PC-9 (cell line): ENCODE data around the gene CHMP4B. TPM values are rescaled to one million over a fixed set of nuclear protein-coding genes. Genes with fewer than 3 reads are reported as not detected.

ENCODE experiments used
- BruUV-seq: library from RNA; stranded (reverse); fragments of 400-500 nt; replicated peaks from 2 replicates; lab custom pipeline; 2021; lab: Mats Ljungman, UMichigan
- CTCF ChIA-PET: fragments of 300-600 bp; sonication (Branson Sonifier 250); formaldehyde crosslinking; loops from one replicate; lab custom pipeline; 2022; ENCODE audit warnings: antibody characterized with exemption; lab: Charles Lee
- POLR2A ChIA-PET: fragments of 300-600 bp; sonication (Branson Sonifier 250); formaldehyde crosslinking; loops from one replicate; lab custom pipeline; 2022; ENCODE audit warnings: antibody characterized with exemption; ENCODE audit not compliant: unreplicated experiment; lab: Charles Lee
- DNase-seq, 2 experiments: peaks; one replicate each; pipeline versions ENCODE4 v3.0.0 to v3.0.0-alpha.2; 2015 to 2022; ENCODE audit warnings: mixed read lengths in 1 of 2
- H2AFZ ChIP-seq: fragments of 200-600 bp; sonication (generic); 2 replicates; pipeline ENCODE4 v1.8.1; 2017; ENCODE audit warnings: antibody characterized with exemption
- H3F3A ChIP-seq: fragments of 200-600 bp; sonication (generic); 2 replicates; pipeline ENCODE4 v1.8.1; 2017; ENCODE audit warnings: antibody characterized with exemption, mild to moderate bottlenecking, low read depth; ENCODE audit not compliant: insufficient read depth
- H3K27ac ChIP-seq: fragments of 200-600 bp; sonication (generic); 2 replicates; pipeline ENCODE4 v1.6.1; 2016; ENCODE audit warnings: mixed run types
- H3K27me3 ChIP-seq: fragments of 200-600 bp; sonication (generic); 2 replicates; pipeline ENCODE4 v1.6.1; 2016; ENCODE audit warnings: low read depth, mixed run types; ENCODE audit not compliant: insufficient read depth
- H3K36me3 ChIP-seq: fragments of 200-600 bp; sonication (generic); 2 replicates; pipeline ENCODE4 v1.6.1; 2016; ENCODE audit warnings: low read depth, mixed run types
- H3K4me1 ChIP-seq: fragments of 200-600 bp; sonication (generic); replicated peaks from 2 replicates; pipeline ENCODE4 v1.6.1; 2016; ENCODE audit warnings: mixed run types; ENCODE audit not compliant: insufficient read depth
- H3K4me2 ChIP-seq: fragments of 200-600 bp; sonication (generic); 2 replicates; pipeline ENCODE4 v1.6.1; 2017; ENCODE audit warnings: mixed run types
- H3K4me3 ChIP-seq: fragments of 200-600 bp; sonication (generic); 2 replicates; pipeline ENCODE4 v1.6.1; 2016; ENCODE audit warnings: mixed run types
- H3K79me2 ChIP-seq: fragments of 200-600 bp; sonication (generic); 2 replicates; pipeline ENCODE4 v1.6.1; 2017; ENCODE audit warnings: low read depth, mixed run types
- H3K9me2 ChIP-seq: fragments of 200-600 bp; sonication (generic); 2 replicates; pipeline ENCODE4 v1.8.1; 2017; ENCODE audit warnings: mild to moderate bottlenecking; ENCODE audit not compliant: insufficient read depth
- H3K9me3 ChIP-seq: fragments of 200-600 bp; sonication (generic); 2 replicates; pipeline ENCODE4 v1.8.1; 2016; ENCODE audit warnings: low read depth; ENCODE audit not compliant: insufficient read depth
- H4K20me1 ChIP-seq: fragments of 200-600 bp; sonication (generic); 2 replicates; pipeline ENCODE4 v1.8.1; 2017; ENCODE audit not compliant: insufficient read depth
- EZH2 ChIP-seq: fragments of 200-600 bp; sonication (generic); IDR thresholded peaks from 2 replicates; pipeline ENCODE4 v1.8.0; 2017; ENCODE audit warnings: antibody characterized with exemption, low read depth
- intact Hi-C: fragments of 100-400 bp; cut with micrococcal nuclease; formaldehyde crosslinking; loops from one replicate; pipeline ENCODE4 v1.10.0; 2022; ENCODE audit not compliant: unreplicated experiment
- total RNA-seq: library from RNA; stranded (reverse); gene quantifications from 2 replicates; pipeline ENCODE4 v1.2.3, GENCODE V29; 2021
- TF ChIP-seq, protein P1 (sequence below): fragments of 200-600 bp; sonication (generic); conservative IDR thresholded peaks from 2 replicates; pipeline ENCODE4 v1.6.1; 2017; ENCODE audit warnings: mixed run types, antibody characterized with exemption, mild to moderate bottlenecking, moderate library complexity

Gene CHMP4B
- total RNA-seq, 1 experiment from 2014 or later = 180 TPM

GRCh38 chr20:33828326-33828844 lies 17.2 kb downstream of the CHMP4B start:
- TF ChIP-seq EZH2 = no peak
- TF ChIP-seq, protein P1, sequence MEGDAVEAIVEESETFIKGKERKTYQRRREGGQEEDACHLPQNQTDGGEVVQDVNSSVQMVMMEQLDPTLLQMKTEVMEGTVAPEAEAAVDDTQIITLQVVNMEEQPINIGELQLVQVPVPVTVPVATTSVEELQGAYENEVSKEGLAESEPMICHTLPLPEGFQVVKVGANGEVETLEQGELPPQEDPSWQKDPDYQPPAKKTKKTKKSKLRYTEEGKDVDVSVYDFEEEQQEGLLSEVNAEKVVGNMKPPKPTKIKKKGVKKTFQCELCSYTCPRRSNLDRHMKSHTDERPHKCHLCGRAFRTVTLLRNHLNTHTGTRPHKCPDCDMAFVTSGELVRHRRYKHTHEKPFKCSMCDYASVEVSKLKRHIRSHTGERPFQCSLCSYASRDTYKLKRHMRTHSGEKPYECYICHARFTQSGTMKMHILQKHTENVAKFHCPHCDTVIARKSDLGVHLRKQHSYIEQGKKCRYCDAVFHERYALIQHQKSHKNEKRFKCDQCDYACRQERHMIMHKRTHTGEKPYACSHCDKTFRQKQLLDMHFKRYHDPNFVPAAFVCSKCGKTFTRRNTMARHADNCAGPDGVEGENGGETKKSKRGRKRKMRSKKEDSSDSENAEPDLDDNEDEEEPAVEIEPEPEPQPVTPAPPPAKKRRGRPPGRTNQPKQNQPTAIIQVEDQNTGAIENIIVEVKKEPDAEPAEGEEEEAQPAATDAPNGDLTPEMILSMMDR = no peak
- no peaks in the 10 kb centered on the region for H3K9me2 ChIP-seq
- ChIA-PET CTCF (no interaction called here), POLR2A (no interaction called here)
- H3K4me2 ChIP-seq = no peak overlapping the region
- intact Hi-C loops = no loop called here
- H3F3A ChIP-seq = peaks cover 37% of the 10 kb centered on the region
- BruUV-seq = no TSS peak
- no peak overlapping the region for H3K4me3 ChIP-seq
- peaks cover 100% of the 10 kb centered on the region for H3K79me2 ChIP-seq
- peaks cover 9% of the 10 kb centered on the region for H3K36me3 ChIP-seq
- no peaks in the 10 kb centered on the region for H3K27me3 ChIP-seq
- no peak for DNase-seq
- no peaks in the 10 kb centered on the region for H3K9me3 ChIP-seq
- 0 out of 2 replicates have a peak overlapping the region, but pooled peaks have one; percentile 0 for H3K27ac ChIP-seq
- H3K4me1 ChIP-seq = peaks cover 17% of the 10 kb centered on the region
- H4K20me1 ChIP-seq = peaks cover 94% of the 10 kb centered on the region
- H2AFZ ChIP-seq = no peak overlapping the region

DNA sequence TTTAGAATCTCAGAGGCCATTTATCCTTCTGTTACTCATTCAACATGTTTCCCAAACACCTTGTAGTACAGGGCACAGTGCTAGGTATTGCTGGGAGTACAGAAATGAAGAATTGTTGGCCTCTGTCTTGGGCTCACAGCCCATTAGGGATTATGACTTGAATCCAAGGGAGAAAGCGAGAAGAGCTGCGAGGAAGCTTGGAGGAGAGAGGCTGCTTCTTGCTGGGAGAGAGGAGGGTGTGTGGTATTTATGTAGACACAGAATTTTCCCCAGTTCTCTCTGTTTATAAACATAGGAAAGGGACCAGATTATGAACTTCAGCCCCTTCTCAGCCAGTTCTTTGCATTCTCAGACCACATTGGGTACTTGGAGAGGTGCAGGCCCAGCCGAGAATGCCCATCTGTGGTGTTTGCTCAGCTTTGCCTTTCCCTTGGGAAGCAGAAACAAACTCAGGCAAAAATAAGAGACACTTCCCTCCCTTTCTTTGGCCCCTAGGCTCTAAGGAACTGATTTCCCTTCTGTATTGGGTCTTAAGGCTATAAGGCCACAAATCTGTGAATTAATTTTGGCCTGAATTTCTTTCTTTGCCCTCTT lies 17.9 kb downstream of the CHMP4B start:
- POLR2A ChIA-PET = interaction anchor here (0.5 kb wide), 1 partner anchor 85 kb away, joined by 4 read pairs; no protein-coding TSS in a partner anchor
- peaks cover 100% of the 10 kb centered on the region for H3K79me2 ChIP-seq
- H2AFZ ChIP-seq = no peak overlapping the region
- H3K9me3 ChIP-seq = no peaks in the 10 kb centered on the region
- peaks cover 94% of the 10 kb centered on the region for H4K20me1 ChIP-seq
- H3F3A ChIP-seq = peaks cover 31% of the 10 kb centered on the region
- CTCF ChIA-PET = no interaction called here
- no peaks in the 10 kb centered on the region for H3K9me2 ChIP-seq
- H3K27me3 ChIP-seq = no peaks in the 10 kb centered on the region
- no peak overlapping the region for H3K4me2 ChIP-seq
- TF ChIP-seq EZH2 = no peak
- TF ChIP-seq, protein P1 = no peak
- H3K36me3 ChIP-seq = peaks cover 9% of the 10 kb centered on the region
- BruUV-seq = no TSS peak
- intact Hi-C loops = no loop called here
- no peak overlapping the region for H3K4me3 ChIP-seq
- peaks cover 17% of the 10 kb centered on the region for H3K4me1 ChIP-seq
- peak overlapping the region; percentile 0; the same call in 1 of the 2 replicates for H3K27ac ChIP-seq
- no peak for DNase-seq

- ChIA-PET CTCF (no interaction called here), POLR2A (interaction anchor here (0.5 kb wide), 1 partner anchor 84 kb away, joined by 4 read pairs; no protein-coding TSS in a partner anchor)
- peaks cover 100% of the 10 kb centered on the region for H3K79me2 ChIP-seq
- H3K27ac ChIP-seq = peak overlapping the region; percentile 0; the same call in 1 of the 2 replicates
- H3K9me3 ChIP-seq = no peaks in the 10 kb centered on the region
- no peak overlapping the region for H3K4me2 ChIP-seq
- no peak for DNase-seq
- H3K4me1 ChIP-seq = peaks cover 17% of the 10 kb centered on the region
- intact Hi-C loops = no loop called here
- H2AFZ ChIP-seq = no peak overlapping the region
- no TSS peak for BruUV-seq
- H3F3A ChIP-seq = peaks cover 29% of the 10 kb centered on the region
- no peaks in the 10 kb centered on the region for H3K27me3 ChIP-seq
- peaks cover 14% of the 10 kb centered on the region for H3K36me3 ChIP-seq
- peaks cover 94% of the 10 kb centered on the region for H4K20me1 ChIP-seq
- no peaks in the 10 kb centered on the region for H3K9me2 ChIP-seq
- no peak overlapping the region for H3K4me3 ChIP-seq
- TF ChIP-seq, protein P1 = no peak
Measured at GRCh38 chr20:33829636-33830035, 18.5 kb downstream of the CHMP4B start.
